Myocyte (in vitro differentiated cells): ENCODE measurements around the gene NES. TPM values are rescaled to one million over a fixed set of nuclear protein-coding genes. Genes with fewer than 3 reads are reported as not detected.

Source experiments
- DNase-seq: peaks from one replicate; pipeline ENCODE4 v3.0.0-alpha.2; 2012; ENCODE audit warnings: low read depth
- total RNA-seq: library from RNA; depleted of rRNA; stranded (reverse); fragments of >200 nt; gene quantifications from 2 replicates; pipeline ENCODE4 v1.2.3, GENCODE V29; 2014

Gene NES
- total RNA-seq, 1 donor from 2014 or later = 1,770 TPM

- no peak for DNase-seq
Measured at GRCh38 chr1:156684227-156684782, 7.1 kb upstream of the NES start.

DNA sequence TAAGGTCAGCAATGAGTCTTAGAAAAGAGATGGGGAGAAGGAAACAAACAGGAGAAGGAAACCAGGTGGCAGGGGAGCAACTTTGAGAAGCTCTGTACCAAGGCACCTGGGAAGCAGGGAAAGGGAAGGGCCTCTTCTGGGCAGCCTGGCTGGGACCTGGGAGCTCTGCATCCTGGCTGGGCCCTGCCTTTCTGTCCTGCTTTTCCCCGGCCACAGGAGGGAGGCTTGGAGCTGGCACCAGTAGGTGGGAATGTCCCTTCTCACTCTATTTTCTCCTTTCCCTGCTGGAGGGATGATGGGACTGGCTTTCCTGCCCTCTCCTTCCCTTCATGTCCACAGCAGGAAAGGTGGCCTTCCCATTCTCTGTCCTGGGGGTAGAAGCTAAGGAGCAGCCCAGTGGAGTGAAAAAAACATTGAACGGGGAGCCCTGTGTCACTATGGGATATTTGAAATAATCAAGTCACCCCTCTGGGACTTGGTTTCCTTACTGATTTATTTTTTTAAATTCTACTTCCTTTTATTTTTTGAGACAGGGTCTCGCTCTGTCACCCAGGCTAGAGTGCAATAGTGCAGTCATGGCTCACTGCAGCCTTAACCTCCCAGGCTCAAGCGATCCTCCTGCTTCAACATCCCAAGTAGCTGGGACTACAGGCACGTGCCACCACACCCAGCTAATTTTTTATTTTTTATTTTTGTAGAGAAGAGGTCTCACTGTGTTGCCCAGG is 5.1 kb upstream of the NES start:
- DNase-seq = peak; percentile 26

GRCh38 chr1:156681196-156681960 is 4.2 kb upstream of the NES start:
- DNase-seq = no peak

DNA sequence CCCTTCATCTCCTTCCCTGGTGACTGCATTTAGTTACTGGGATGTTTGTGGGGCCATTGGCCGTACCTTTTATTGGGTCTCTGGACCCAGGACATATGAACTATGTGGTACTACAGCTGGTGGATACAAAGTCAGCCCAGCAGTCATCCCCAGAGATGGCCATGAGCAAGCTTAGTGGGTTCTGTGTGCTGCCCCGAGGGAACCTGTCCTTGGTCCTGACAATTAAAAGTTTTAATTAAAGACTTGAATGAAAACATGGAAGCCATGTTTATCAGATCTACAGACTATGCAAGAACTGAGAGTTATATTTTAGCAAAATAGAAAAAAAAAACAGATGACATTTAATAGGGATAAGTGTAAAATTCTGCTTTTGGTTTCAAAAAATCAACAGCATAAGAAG is 2.8 kb upstream of the NES start:
- DNase-seq = no peak

DNA sequence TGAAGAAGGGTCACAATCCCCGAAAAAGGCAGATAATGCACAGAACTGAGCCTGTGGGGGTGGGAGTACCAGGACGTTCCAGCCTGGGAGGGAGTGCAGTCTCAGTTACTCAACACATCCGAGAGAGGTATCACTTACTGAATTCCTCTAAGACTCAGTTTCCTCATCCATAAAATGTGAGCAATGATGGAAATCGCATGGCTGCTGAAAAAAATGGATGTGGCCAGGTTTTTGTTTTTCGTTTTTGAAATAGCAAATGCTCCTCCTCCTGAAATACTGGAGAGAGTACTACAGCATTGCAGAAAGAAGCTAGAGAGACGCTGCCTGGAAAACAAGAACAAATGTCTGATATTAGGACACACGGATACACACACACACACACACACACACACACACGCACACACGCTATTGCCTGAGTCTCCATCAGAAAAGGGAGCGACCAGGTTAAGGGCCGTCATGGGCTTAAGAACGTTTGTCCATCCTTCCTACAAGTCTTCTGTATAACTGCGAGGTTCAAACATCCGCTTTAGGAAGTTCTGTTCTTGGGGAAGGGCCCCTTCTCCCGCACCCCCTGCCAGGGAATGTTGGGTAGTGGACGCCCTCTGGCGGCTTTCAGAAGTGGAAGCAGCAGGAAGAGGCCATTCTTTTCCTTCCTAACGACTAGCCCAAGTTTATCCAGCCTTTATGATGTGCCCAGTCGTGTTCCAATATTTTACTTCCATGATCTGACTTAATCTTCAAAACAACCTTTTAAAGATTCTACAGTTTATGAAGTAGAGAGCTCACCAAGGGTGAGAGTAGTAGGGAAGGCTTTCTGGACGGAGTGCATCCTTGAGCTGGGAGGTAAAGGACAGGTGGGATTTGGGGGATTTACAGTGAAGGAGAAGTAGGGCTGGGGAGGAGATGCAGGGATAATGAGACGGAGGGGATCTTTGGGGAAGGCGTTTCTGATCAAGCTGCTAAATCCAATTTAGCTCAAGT is 699 bp upstream of the NES start:
- DNase-seq = peak; percentile 91

DNA sequence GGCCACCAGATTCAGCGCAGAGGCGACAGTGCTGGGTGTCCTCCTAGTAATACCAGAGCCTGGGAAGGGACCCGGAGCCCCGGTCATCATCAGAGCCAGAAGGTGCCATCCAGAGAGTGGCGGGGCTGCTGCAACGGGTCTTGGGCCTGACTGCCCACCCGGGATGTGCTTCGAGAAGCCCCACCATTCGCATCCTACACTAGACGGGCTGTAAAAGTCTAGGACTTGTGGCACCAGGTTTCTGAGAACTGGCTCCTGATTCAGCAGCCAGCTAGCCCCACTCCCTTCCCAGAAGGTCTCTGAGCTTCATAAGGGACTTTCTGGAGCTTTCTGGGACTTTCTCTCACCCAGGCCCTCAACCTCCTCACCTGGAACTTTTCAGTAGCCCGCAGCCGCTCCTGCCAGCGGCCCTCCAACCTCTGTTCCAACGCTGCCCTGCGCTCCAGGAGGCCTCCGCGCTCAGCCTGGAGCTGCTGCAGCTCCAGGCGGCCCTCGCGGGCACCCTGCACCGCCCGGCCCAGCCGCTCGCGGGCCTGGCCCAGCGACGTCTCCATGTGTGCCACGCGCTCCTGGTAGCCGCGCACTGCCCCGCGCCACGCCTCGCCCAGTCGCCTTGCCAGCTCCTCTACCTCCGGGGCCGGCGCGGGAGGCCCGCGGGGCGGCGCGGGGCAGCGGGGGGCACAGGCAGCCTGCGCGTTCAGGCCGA is 940 bp downstream of the NES start:
- DNase-seq = no peak

DNA sequence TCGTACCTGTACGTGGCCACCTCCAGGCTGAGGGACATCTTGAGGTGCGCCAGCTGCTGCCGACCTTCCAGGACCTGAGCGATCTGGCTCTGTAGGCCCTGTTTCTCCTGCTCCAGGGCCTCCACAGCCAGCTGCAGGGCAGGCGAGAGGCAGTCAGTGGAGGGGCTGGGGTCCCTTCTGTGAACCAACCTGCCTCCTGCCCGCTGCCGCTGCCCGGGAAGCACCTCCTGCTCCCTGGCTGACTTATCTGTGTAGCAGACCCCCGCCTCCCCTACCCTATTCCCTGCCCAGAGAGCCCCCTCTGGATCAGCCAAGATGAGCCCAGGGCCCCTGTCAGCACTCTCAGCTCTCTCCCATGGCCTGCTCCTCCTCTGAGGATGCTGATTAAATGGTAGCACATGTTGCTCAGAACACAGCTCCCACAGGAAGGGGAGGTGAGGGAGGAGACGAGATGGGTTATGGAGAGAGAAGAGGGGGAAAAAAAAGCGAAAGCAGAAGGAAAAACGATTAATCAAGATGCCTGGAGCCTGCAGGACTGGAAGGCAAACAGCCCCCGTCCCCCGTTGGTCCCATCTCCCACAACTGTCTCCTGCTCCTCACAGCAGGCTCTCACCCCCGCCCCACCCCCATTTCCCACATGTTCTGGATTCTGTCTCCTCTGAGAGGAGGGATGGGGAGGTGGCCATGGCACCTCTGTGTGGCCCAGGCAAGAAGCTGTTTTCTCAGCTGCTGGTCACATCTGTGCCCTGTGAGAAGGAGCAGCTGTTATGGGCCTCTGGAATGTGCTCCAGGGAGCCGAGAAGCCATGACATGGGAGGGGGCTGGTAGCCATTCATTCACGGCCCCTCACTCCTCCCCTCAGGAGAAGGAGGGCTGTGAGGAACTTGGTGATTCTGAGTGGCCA is 1.7 kb downstream of the NES start:
- peak; percentile 92 for DNase-seq

DNA sequence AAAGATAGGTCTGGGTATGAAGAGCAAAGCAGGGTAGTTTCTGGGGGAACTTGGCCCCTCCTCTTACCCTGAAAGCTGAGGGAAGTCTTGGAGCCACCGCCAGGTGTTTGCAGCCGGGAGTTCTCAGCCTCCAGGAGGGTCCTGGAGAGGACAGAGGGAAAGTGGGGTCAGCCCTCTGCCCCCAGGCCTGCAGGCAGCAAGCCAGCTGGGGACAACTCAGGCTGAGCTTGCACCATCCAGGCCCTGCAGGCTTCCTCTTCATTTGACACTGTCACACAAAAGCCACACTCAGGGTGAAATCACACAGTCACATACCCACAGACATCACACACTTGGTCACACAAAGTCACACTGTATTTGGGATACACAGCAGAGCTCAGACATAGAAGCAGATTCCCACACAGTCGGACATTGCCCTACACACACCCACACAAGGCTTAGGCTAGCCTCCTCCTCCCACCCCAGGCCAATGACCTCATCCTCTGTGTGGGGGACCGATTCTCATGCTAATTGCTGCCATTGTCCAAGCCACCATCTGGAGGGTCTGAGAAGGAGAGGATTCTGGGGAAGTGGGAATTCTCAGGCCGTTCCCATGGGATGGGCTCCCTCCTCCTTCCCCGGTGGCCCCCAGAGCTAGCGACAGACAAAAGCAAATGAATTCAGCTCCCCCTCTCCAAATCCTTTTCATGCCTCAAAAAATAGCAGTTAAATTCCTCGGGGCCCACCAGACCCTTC is 3.7 kb downstream of the NES start:
- peak; percentile 59 for DNase-seq

GRCh38 chr1:156671804-156672203 is 5.4 kb downstream of the NES start:
- DNase-seq = no peak

DNA sequence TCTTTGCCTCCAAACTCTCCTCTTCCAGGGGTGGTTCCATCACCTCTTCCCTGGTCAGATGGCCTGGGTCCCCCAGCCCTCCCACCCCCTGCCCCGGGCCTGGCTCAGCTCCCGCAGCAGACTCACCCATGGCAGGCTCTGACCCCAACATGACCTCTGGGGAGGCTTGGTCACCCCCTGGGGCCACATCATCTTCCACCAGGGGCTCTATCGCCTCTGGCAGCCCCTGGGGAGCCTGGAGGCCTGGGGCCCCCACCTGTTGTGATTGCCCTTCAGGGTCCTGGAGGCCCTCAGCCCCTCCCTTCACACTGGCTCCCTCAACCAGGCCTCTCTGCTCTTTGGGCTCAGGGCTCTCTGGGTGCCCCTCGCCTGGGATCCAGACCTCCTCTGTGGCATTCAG is 6.4 kb downstream of the NES start:
- DNase-seq = peak; percentile 26

DNA sequence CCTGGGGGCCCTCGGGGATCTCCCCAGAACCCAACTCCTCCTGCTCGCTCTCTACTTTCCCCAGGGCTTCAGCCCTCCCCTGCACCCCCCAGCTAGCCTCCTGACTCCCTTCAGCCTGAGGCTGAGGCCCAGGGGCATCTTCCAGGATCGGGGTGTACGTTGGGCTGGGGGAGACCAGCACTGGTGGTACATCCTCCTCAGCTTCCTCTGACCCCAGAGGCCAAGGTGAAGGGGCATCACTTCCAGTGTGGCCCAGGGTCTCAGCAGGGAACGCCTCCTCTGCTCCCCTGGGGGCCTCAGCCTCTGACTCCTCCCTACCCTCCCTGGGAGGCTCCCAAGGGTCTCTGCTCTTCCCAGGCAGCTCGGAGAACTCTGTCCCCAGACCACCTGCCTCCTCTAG is 6.8 kb downstream of the NES start:
- DNase-seq = no peak

GRCh38 chr1:156669794-156670193 is 7.4 kb downstream of the NES start:
- peak; percentile 25 for DNase-seq

GRCh38 chr1:156668801-156669637 is 8.2 kb downstream of the NES start:
- DNase-seq = peak; percentile 63

DNA sequence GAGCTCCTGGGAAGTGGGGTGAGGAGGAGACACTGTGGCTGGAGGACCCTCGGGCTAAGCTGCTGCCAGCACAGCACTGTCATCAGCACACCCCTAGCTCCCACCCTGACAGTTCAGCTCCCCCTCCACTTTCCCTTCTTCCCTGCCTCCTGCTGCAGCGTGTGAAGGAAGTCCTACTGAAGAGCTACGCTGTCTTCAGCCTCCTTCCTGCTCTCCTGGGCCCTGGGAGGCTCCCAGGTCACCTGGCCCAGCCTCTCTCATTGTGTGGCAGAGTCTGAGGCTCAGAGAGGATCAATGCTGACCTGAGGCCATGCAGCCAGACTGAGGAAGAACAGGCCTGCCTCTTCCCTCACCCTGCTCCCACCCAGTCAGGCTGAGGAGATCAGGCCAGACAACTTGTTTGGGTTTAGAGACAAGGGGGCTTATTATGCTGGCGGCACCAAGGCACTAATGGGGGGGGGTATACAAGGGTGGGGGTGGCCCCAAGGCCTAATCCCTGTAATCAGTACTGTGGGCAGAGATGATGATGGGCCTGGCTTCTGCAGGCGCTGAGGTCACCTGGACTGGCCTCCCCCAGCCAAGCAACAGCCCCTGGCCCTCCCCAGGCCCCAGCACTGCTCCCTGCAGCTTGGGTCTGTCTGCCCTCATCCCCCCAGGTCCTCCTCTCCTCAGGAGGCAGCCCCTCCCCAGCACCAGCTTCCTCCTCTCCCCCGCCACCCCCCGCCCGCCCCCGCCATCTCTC is 9.1 kb downstream of the NES start:
- DNase-seq = no peak

- DNase-seq = peak; percentile 94
Measured at GRCh38 chr1:156667610-156667967, 9.6 kb downstream of the NES start.

- DNase-seq = peak; percentile 68
Measured at GRCh38 chr1:156666862-156667609, 10.2 kb downstream of the NES start.

DNA sequence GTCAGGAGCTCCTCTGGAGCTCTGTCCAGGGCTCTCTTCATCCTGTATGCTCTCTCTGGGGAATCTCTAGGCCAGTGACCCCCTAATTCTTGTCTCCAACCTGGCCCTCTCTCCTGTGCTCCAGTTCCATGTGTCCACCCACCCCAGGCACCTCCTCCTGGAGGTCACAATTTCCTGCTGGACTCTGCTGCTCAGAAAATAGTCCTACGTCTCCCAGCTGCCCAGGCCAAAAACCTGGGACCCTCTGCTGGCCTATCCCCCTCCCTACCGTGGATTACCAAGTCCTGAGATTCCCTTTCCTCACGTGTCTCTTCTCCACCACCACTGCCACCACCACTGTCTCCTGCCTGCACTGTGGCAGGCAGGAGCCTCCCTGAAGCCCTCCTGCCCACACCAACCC is 11.7 kb downstream of the NES start:
- DNase-seq = peak; percentile 53
